GM23338 (cell line): Measurements from ENCODE around the gene PLA2G6. TPM values are rescaled to one million over a fixed set of nuclear protein-coding genes. Genes with fewer than 3 reads are reported as not detected.
A peak's percentile ranks its signal among the peaks of the same experiment; 100 is the strongest.

Experiments
- ATAC-seq: fragments of 200-7000 bp; cut with Tn5 transposase; 3 replicates; pipeline ENCODE4 v1.9.1; 2020
- DNase-seq: peaks from one replicate; pipeline ENCODE4 v3.0.0-alpha.2; 2015; ENCODE audit warnings: low spot score
- H2AFZ ChIP-seq: fragments of 200-600 bp; sonication (generic); 2 replicates; pipeline ENCODE4 v1.8.0; 2016; ENCODE audit warnings: antibody characterized with exemption, mild to moderate bottlenecking, moderate library complexity
- H3F3A ChIP-seq: fragments of 200-600 bp; sonication (generic); replicated peaks from 2 replicates; pipeline ENCODE4 v1.8.0; 2017; ENCODE audit warnings: antibody characterized with exemption, mixed run types, low read depth
- H3K27ac ChIP-seq: fragments of 200-600 bp; sonication (generic); 2 replicates; pipeline ENCODE4 v1.6.1; 2016; ENCODE audit warnings: low read depth
- H3K27me3 ChIP-seq: fragments of 200-600 bp; sonication (generic); 2 replicates; pipeline ENCODE4 v1.8.0; 2016; ENCODE audit warnings: mild to moderate bottlenecking, mixed run types, moderate library complexity; ENCODE audit not compliant: insufficient read depth
- H3K36me3 ChIP-seq: fragments of 200-600 bp; sonication (generic); 2 replicates; pipeline ENCODE4 v1.8.0; 2016; ENCODE audit warnings: mild to moderate bottlenecking; ENCODE audit not compliant: insufficient read depth
- H3K4me1 ChIP-seq: fragments of 200-600 bp; sonication (generic); 2 replicates; pipeline ENCODE4 v1.8.0; 2016; ENCODE audit warnings: mild to moderate bottlenecking, moderate library complexity; ENCODE audit not compliant: insufficient read depth
- H3K4me2 ChIP-seq: fragments of 200-600 bp; sonication (generic); 2 replicates; pipeline ENCODE4 v1.7.1; 2017; ENCODE audit warnings: mixed run types
- H3K4me3 ChIP-seq: fragments of 200-600 bp; sonication (generic); 2 replicates; pipeline ENCODE4 v1.6.1; 2016; ENCODE audit warnings: mixed run types
- H3K79me2 ChIP-seq: fragments of 200-600 bp; sonication (generic); replicated peaks from 2 replicates; pipeline ENCODE4 v1.8.0; 2017; ENCODE audit warnings: mild to moderate bottlenecking; ENCODE audit not compliant: insufficient read depth
- H3K9me2 ChIP-seq: fragments of 200-600 bp; sonication (generic); 2 replicates; pipeline ENCODE4 v1.8.0; 2017; ENCODE audit not compliant: insufficient read depth
- H4K20me1 ChIP-seq: fragments of 200-600 bp; sonication (generic); replicated peaks from 2 replicates; pipeline ENCODE4 v1.8.0; 2017; ENCODE audit warnings: mild to moderate bottlenecking; ENCODE audit not compliant: insufficient read depth
- H3K27ac Mint-ChIP-seq: 2 replicates; pipeline ENCODE4 v1.8.0; 2020; ENCODE audit warnings: inconsistent platforms, mild to moderate bottlenecking, moderate library complexity, mixed read lengths
- H3K27me3 Mint-ChIP-seq: 3 replicates; pipeline ENCODE4 v1.8.0; 2022; ENCODE audit warnings: low read depth, mild to moderate bottlenecking, moderate library complexity, mixed read lengths, inconsistent platforms; ENCODE audit not compliant: insufficient read depth, poor library complexity
- H3K36me3 Mint-ChIP-seq: 3 replicates; pipeline ENCODE4 v1.8.0; 2021; ENCODE audit warnings: low read depth, mild to moderate bottlenecking, inconsistent platforms, moderate library complexity, mixed read lengths
- H3K4me1 Mint-ChIP-seq: 3 replicates; pipeline ENCODE4 v1.8.0; 2020; ENCODE audit warnings: mild to moderate bottlenecking, inconsistent platforms, mixed read lengths
- H3K4me3 Mint-ChIP-seq: 3 replicates; pipeline ENCODE4 v1.8.0; 2021; ENCODE audit warnings: moderate library complexity, mild to moderate bottlenecking, inconsistent platforms, mixed read lengths
- H3K9me3 Mint-ChIP-seq: 3 replicates; pipeline ENCODE4 v1.8.0; 2020; ENCODE audit warnings: moderate library complexity, mild to moderate bottlenecking, inconsistent platforms, mixed read lengths
- CREB1 ChIP-seq: fragments of 250-450 bp; sonication (Bioruptor Pico); IDR thresholded peaks from 2 replicates; pipeline ENCODE4 v1.5.0; 2020; ENCODE audit warnings: low read depth, mild to moderate bottlenecking, moderate library complexity
- ETS1 ChIP-seq: IDR thresholded peaks from 2 replicates; pipeline ENCODE4 v1.6.1; 2016; ENCODE audit warnings: antibody characterized with exemption
- EZH2phosphoT487 ChIP-seq: fragments of 200-600 bp; sonication (generic); IDR thresholded peaks from one replicate; pipeline ENCODE4 v1.8.1; 2018; ENCODE audit warnings: antibody characterized with exemption; ENCODE audit not compliant: unreplicated experiment
- POLR2AphosphoS5 ChIP-seq: IDR thresholded peaks from 2 replicates; pipeline ENCODE4 v1.6.1; 2016; ENCODE audit warnings: antibody characterized with exemption, low read depth
- REST ChIP-seq: IDR thresholded peaks from one replicate; pipeline ENCODE4 v1.6.1; 2018; ENCODE audit warnings: antibody characterized with exemption; ENCODE audit not compliant: unreplicated experiment
- STAT1 ChIP-seq: IDR thresholded peaks from one replicate; pipeline ENCODE4 v1.6.1; 2016; ENCODE audit warnings: antibody characterized with exemption; ENCODE audit not compliant: unreplicated experiment
- ZNF114 ChIP-seq: fragments of 250-450 bp; sonication (Bioruptor Pico); IDR thresholded peaks from 2 replicates; pipeline ENCODE4 v1.5.0; 2020; ENCODE audit warnings: mild to moderate bottlenecking, moderate library complexity
- ZNF462 ChIP-seq: fragments of 250-450 bp; sonication (Bioruptor Pico); IDR thresholded peaks from 2 replicates; pipeline ENCODE4 v1.5.0; 2020; ENCODE audit warnings: mild to moderate bottlenecking, moderate library complexity
- polyA plus RNA-seq: library from polyadenylated mRNA; unstranded; fragments of >200 nt; fragmentation: Nextera tagmentation; extraction: Ambion mirVana; gene quantifications from 2 replicates; pipeline ENCODE4 v1.2.1, GENCODE V29; 2016
- total RNA-seq: library from RNA; depleted of rRNA; stranded (reverse); fragments of >200 nt; shearing (Covaris generic); gene quantifications from 2 replicates; pipeline ENCODE4 v1.2.3, GENCODE V29; 2014

Gene PLA2G6
- total and polyA plus RNA-seq, 2 experiments from 2014 or later = 4.5 to 12.6 TPM

GRCh38 chr22:38201711-38202436, 20.2 kb upstream of the PLA2G6 start, which contains the start of gene MAFF:
Gene MAFF, plus strand, starts transcription at chr22:38201994. Its CDS starts 11,860 bp downstream, at chr22:38213854.
- peak within 1 kb of the TSS; percentile 85 for H3K4me3 ChIP-seq
- H3K27me3 Mint-ChIP-seq = peaks cover 16% of the 10 kb centered on the region
- peak within 1 kb of the TSS; percentile 99 for H3K4me2 ChIP-seq
- H3K4me1 ChIP-seq = peaks cover 4% of the 10 kb centered on the region
- peaks cover 16% of the 10 kb centered on the region for H3K27me3 ChIP-seq
- peak within 1 kb of the TSS; percentile 82 for H3K4me3 Mint-ChIP-seq
- no peaks in the 10 kb centered on the region for H3K9me2 ChIP-seq
- DNase-seq = peak; percentile 97
- H3K36me3 ChIP-seq = no peaks in the 10 kb centered on the region
- H3K9me3 Mint-ChIP-seq = no peaks in the 10 kb centered on the region; the same call in 2 of the 3 replicates
- peak; percentile 65 for ATAC-seq
- H3K27ac ChIP-seq = peak within 1 kb of the TSS; percentile 84
- peak within 1 kb of the TSS; percentile 98 for H2AFZ ChIP-seq
- H3K27ac Mint-ChIP-seq = no peak within 1 kb of the TSS
- H3F3A ChIP-seq = 0 out of 2 replicates have a peak, but pooled peaks cover 12% of the 10 kb centered on the region
- peaks cover 8% of the 10 kb centered on the region; the same call in 1 of the 2 replicates for H4K20me1 ChIP-seq
- 0 out of 2 replicates have a peak, but pooled peaks cover 5% of the 10 kb centered on the region for H3K79me2 ChIP-seq
- peaks cover 13% of the 10 kb centered on the region for H3K4me1 Mint-ChIP-seq
- H3K36me3 Mint-ChIP-seq = no peaks in the 10 kb centered on the region; the same call in 2 of the 3 replicates
- TF ChIP-seq ZNF114 (CRISPR knock-in tag) (no peak), CREB1 (CRISPR knock-in tag) (peak; percentile 96), POLR2AphosphoS5 (peak; percentile 57; the same call in 1 of the 2 replicates)

- Histone ChIP-seq H3K4me3 (peak overlapping the region; percentile 85), H3K4me1 (peaks cover 4% of the 10 kb centered on the region), H3K9me2 (no peaks in the 10 kb centered on the region), H3K79me2 (0 out of 2 replicates have a peak, but pooled peaks cover 5% of the 10 kb centered on the region), H3K4me2 (peak overlapping the region; percentile 99), H3K27me3 (peaks cover 16% of the 10 kb centered on the region), H3F3A (0 out of 2 replicates have a peak, but pooled peaks cover 12% of the 10 kb centered on the region), H4K20me1 (peaks cover 8% of the 10 kb centered on the region; the same call in 1 of the 2 replicates), H3K27ac (no peak overlapping the region), H3K36me3 (no peaks in the 10 kb centered on the region), H2AFZ (peak overlapping the region; percentile 98)
- Mint-ChIP-seq H3K27me3 (peaks cover 17% of the 10 kb centered on the region), H3K27ac (no peak overlapping the region), H3K36me3 (no peaks in the 10 kb centered on the region; the same call in 2 of the 3 replicates), H3K4me3 (peak overlapping the region; percentile 81), H3K4me1 (peaks cover 13% of the 10 kb centered on the region), H3K9me3 (no peaks in the 10 kb centered on the region; the same call in 2 of the 3 replicates)
- DNase-seq = no peak
- TF ChIP-seq STAT1 (no peak), EZH2phosphoT487 (no peak), ETS1 (no peak), REST (no peak), ZNF114 (CRISPR knock-in tag) (no peak), ZNF462 (CRISPR knock-in tag) (no peak), CREB1 (CRISPR knock-in tag) (no peak)
- no peak for ATAC-seq
These were observed 19.7 kb upstream of the PLA2G6 start for GRCh38 chr22:38201371-38201710.
